ENCODE measurements around the gene OR2AT4. TPM values are rescaled to one million over a fixed set of nuclear protein-coding genes. Genes with fewer than 3 reads are reported as not detected.
A peak's percentile ranks its signal among the peaks of the same experiment; 100 is the strongest.
"Not testable (repeated sequence)": the region's sequence is repeated elsewhere in the genome, so short reads cannot be mapped to it uniquely, and the experiment has no call there.

The OR2AT4 gene
- total and polyA plus RNA-seq, 10 donors: not detected

DNA sequence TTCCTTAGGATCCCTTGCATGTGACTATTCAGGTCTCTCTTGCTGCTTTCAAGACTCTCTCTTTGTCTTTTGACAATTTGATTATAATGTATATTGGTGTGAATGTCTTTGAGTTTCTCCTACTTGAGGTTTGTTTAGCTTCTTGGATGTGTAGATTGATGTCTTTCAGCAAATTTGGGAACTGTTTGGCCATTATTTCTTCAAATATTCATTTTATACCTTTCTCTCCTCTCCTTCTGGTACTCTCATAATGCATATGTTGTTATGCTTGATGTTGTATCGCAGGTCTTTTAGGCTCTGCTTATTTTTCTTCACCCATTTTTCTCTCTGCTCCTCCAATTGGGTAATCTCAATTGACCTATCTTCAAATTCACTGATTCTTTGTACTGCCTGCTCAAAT lies 44.2 kb downstream of the OR2AT4 start:
- Histone ChIP-seq H3K4me1 (no peaks in the 10 kb centered on the region), H3K4me3 (no peak overlapping the region), H3K9me3 (peaks cover 0 to 24% (median 19%) of the 10 kb centered on the region in 8 donors), H3K27me3 (replicated peaks in 1 of 7) (no peaks in the 10 kb centered on the region), H3K36me3 (no peaks in the 10 kb centered on the region), H3K27ac (no peak overlapping the region)
- WGBS, 5 donors: 35 to 98% (median 93%) methylated on average over 1 of the region's 1 CpG
- DNase-seq: no peak
- no peak for TF ChIP-seq POLR2AphosphoS5 (IDR thresholded peaks at IDR 0.05)
- TF ChIP-seq POLR2A (IDR thresholded peaks at IDR 0.05): no peak
- TF ChIP-seq, protein P1, sequence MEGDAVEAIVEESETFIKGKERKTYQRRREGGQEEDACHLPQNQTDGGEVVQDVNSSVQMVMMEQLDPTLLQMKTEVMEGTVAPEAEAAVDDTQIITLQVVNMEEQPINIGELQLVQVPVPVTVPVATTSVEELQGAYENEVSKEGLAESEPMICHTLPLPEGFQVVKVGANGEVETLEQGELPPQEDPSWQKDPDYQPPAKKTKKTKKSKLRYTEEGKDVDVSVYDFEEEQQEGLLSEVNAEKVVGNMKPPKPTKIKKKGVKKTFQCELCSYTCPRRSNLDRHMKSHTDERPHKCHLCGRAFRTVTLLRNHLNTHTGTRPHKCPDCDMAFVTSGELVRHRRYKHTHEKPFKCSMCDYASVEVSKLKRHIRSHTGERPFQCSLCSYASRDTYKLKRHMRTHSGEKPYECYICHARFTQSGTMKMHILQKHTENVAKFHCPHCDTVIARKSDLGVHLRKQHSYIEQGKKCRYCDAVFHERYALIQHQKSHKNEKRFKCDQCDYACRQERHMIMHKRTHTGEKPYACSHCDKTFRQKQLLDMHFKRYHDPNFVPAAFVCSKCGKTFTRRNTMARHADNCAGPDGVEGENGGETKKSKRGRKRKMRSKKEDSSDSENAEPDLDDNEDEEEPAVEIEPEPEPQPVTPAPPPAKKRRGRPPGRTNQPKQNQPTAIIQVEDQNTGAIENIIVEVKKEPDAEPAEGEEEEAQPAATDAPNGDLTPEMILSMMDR (IDR thresholded peaks at IDR 0.05 in 8 of 11, conservative IDR thresholded peaks at IDR 0.05 in 3 of 11): no peak
- intact Hi-C loops (cut with DNase I; ENCODE audit: low total_unique reads): no loop called here

DNA sequence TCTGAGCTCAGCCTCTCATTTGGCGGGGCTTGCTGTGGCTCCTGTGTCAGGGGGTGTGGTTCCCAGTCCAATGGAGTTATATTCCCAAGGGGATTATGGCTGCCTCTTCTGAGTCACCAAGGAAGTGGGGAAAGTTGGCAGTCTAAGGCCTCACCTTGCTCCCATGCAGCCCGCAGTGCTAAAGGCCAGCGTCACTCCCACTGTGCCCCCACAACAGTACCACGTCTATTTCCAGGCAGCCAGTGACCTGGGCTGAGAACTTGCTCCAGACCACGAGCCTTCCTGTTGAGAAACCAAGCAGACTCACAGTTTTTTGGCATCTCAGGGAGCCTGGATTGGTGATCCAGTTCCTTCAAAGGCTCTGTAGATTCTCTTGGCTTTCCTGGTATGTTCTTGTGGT lies 45.6 kb downstream of the OR2AT4 start:
- Histone ChIP-seq H3K27me3 (replicated peaks in 1 of 7) (no peaks in the 10 kb centered on the region), H3K4me1 (no peaks in the 10 kb centered on the region), H3K9me3 (peaks cover 0 to 24% (median 19%) of the 10 kb centered on the region in 8 donors), H3K4me3 (no peak overlapping the region), H3K36me3 (no peaks in the 10 kb centered on the region), H3K27ac (no peak overlapping the region)
- WGBS, 5 donors: 58 to 77% (median 63%) methylated on average over 5 of the region's 5 CpGs
- DNase-seq: no peak
- intact Hi-C loops (cut with DNase I; ENCODE audit: low total_unique reads): no loop called here
- no peak for TF ChIP-seq POLR2A (IDR thresholded peaks at IDR 0.05)
- TF ChIP-seq, protein P1 (IDR thresholded peaks at IDR 0.05 in 8 of 11, conservative IDR thresholded peaks at IDR 0.05 in 3 of 11): no peak
- TF ChIP-seq POLR2AphosphoS5 (IDR thresholded peaks at IDR 0.05): no peak

DNA sequence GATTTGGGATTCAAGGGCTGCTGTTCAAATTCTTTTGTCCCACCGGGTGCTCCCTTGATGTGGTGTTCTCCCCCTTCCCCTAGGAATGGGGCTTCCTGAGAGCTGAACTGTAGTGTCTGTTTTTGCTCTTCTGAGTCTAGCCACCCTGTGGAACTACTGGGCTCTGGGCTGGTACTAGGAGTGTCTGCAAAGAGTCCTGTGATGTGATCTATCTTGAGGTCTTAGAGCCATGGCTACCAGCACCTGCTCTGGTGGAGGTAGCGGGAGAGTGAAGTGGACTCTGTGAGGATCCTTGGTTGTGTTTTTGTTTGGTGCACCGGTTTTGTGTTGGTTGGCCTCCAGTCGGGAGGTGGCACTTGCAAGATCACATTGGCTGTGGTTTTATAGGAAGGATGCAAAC lies 46.2 kb downstream of the OR2AT4 start:
- no peaks in the 10 kb centered on the region for H3K27me3 ChIP-seq (replicated peaks in 1 of 7)
- intact Hi-C loops (cut with DNase I; ENCODE audit: low total_unique reads): no loop called here
- WGBS, 5 donors: 75 to 91% (median 88%) methylated on average over 4 of the region's 4 CpGs
- no peaks in the 10 kb centered on the region for H3K4me1 ChIP-seq
- H3K27ac ChIP-seq: no peak overlapping the region
- DNase-seq: no peak
- peaks cover 0 to 24% (median 19%) of the 10 kb centered on the region in 8 donors for H3K9me3 ChIP-seq
- H3K36me3 ChIP-seq: no peaks in the 10 kb centered on the region
- H3K4me3 ChIP-seq: no peak overlapping the region
- TF ChIP-seq POLR2AphosphoS5 (IDR thresholded peaks at IDR 0.05) (no peak), POLR2A (IDR thresholded peaks at IDR 0.05) (no peak)
- TF ChIP-seq, protein P1 (IDR thresholded peaks at IDR 0.05 in 8 of 11, conservative IDR thresholded peaks at IDR 0.05 in 3 of 11): no peak

DNA sequence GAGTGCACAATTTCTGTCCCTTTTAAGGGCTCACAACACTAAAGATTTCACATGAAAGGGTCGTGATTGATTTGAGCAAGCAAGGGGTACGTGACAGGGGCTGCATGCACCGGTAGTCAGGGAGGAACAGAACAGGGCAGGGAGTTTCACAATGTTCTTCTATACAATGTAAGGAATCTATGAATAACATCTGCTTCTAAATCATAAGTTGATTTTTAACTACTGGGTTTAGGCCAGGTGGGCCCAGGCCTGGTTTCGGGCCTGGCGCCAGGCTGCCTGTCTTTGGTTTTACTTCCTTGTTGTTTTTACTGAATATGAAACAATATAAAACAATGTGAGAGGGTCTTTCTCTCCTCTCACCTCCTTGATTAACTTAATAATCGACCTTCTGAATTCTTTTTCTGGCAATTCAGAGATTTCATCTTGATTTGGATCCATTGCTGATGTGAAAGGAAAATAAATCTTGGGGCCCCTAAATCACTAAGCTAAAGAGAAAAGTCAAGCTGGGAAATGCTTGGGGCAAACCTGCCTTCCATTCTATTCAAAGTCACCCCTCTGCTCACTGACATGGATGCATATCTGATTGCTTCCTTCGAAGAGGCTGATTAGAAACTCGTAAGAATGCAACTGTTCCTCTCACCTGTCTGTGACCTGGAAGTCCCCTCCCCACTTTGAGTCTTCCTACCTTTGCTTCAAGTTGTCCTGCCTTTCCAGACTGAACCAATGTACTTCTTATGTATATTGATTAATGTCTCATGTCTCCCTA lies 47.0 kb downstream of the OR2AT4 start:
- H3K4me1 ChIP-seq; H3K36me3 ChIP-seq; DNase-seq; H3K4me3 ChIP-seq; H3K27me3 ChIP-seq (replicated peaks in 1 of 7); intact Hi-C loops (cut with DNase I; ENCODE audit: low total_unique reads): not testable (repeated sequence)
- Histone ChIP-seq H3K9me3 (peaks cover 0 to 24% (median 19%) of the 10 kb centered on the region in 8 donors), H3K27ac (peak overlapping the region in 5 of 8 donors; percentile 13 to 65 (median 38))
- WGBS, 5 donors: 52 to 76% (median 67%) methylated on average over 8 of the region's 8 CpGs
